ENCODE measurements around the gene ZG16.
"Not testable (repeated sequence)": the region's sequence is repeated elsewhere in the genome, so short reads cannot be mapped to it uniquely, and the experiment has no call there.

Gene ZG16

GRCh38 chr16:29787155-29787554, 9.1 kb downstream of the ZG16 start:
- DNase-seq (ENCODE audit: low spot score): not testable (repeated sequence)

DNA sequence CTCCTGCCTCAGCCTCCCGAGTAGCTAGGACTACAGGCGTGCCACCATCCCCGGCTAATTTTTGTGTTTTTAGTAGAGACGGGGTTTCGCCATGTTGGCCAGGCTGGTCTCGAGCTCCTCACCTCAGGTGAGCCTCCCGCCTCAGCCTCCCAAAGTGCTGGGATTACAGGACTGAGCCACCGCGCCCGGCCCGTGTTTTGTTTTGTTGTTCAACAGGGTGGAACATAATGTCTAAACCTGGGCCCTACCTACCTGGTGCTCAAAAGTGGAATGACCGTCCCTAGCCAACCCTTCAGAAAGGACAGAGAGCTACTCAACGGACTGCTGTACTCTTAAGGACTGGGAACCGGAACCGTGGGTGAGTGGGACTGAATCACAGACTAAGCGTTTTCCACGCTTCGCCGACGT, 11.7 kb downstream of the ZG16 start:
- DNase-seq (ENCODE audit: low spot score): no peak

DNA sequence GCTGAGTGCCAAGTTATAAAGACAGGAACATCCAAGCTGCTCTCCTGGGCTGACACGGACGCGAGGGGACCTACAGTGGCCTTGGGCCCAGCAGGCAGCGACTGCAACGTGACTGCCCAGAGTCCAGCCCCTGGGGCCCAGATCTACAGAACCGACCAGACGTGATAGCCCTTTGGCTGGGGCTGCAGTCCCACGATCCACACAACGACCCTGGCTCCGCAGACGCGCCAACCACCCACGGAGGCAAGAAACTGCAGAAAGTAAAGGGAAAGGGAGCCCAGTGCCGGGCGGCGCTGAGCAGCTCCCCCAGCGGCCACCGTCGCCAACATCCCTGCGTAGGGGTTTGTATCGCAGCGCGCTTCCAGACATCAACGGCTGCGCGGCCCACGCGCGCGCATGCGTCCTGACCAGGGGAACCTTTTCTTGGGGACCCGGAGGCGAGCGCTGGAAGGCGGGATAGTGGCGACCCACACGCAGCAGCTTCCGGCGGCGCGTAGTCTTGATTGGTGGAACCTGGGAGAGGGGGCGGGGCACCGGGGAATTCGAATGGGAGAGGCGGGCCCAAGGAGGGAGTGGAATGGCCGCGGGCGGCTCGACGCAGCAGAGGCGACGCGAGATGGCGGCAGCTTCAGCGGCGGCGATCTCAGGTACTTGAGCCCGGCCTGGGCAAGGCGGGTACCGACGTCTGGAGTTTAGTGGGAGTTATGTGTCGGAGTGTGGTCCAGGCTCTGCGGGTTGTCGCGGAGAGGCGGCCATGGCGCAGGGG, 12.3 kb downstream of the ZG16 start, which contains the start of gene KIF22:
Gene KIF22, plus strand, starts transcription at position 569 of the 766 bp plus-strand sequence. Its CDS starts 9 bp downstream, at position 578.
- DNase-seq (ENCODE audit: low spot score): peak; percentile 96

DNA sequence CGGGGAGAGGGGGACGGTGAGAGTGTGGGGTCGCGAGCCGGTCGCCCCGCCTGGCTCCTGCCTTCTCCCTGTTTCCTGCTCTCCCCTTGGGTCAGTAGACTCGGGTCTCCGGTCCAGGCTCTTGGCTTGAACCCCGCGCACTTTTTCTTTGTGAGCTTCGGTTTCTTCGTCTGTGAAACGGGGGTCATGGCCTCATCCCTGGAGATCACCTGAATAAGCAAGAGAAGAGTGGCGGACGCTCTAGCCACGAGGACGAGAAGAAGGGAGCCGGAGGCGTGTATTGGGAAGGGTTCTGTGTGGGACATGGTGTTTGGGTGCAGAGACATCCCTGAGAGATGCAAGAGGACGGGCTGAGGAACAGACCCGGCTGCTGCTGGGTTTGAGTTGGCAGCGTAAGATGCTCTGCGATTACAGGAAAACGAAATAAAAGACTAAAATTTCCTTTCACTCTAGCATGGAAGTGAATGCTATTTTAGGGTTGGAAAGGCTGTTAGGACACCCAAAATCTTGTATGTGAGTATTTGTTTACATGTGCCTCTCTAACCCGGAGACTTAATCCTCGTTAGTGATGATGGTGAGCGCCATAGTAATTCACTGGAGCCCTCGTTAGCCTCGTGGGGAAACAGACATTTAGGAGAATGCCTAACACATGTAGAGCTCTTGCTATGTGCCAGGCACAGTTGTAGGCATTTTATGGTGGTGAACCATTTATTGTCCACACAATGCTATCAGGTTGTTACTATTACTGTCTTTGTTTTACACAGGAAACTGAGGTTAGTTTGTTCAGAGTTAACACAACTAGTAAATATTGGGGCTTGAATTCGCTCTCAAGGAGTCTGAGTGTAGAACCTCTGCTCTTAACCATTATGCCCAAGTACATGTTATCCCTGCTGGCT, 13.1 kb downstream of the ZG16 start:
- no peak for DNase-seq (ENCODE audit: low spot score)

- DNase-seq (ENCODE audit: low spot score): no peak
Observed at GRCh38 chr16:29791845-29792807, 14.1 kb downstream of the ZG16 start.

- not testable (repeated sequence) for DNase-seq (ENCODE audit: low spot score)
Observed at GRCh38 chr16:29793153-29793552, 15.1 kb downstream of the ZG16 start.

- DNase-seq (ENCODE audit: low spot score): no peak
Observed at GRCh38 chr16:29794231-29794710, 16.2 kb downstream of the ZG16 start.

- DNase-seq (ENCODE audit: low spot score): no peak
Observed at GRCh38 chr16:29802416-29802935, 24.4 kb downstream of the ZG16 start.

DNA sequence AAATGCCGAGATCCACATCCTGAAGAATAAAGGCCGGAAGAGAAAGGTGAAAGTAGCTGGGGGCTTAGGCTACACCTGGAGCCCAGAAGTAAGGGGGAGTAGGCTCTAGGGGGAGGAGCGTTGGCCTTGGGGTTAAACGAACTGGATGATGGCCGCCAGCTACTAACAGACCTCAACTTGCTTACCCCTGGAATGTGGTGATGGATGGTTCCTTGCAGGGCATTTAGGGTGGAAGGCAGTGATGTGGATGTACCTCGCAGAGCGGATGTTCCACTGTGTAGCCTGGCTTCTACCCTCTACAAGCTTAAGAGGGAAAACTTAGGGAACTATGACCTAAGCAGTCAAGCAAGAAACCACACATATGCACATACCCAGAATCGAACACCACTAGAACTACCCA, 26.0 kb downstream of the ZG16 start:
- DNase-seq (ENCODE audit: low spot score): no peak

DNA sequence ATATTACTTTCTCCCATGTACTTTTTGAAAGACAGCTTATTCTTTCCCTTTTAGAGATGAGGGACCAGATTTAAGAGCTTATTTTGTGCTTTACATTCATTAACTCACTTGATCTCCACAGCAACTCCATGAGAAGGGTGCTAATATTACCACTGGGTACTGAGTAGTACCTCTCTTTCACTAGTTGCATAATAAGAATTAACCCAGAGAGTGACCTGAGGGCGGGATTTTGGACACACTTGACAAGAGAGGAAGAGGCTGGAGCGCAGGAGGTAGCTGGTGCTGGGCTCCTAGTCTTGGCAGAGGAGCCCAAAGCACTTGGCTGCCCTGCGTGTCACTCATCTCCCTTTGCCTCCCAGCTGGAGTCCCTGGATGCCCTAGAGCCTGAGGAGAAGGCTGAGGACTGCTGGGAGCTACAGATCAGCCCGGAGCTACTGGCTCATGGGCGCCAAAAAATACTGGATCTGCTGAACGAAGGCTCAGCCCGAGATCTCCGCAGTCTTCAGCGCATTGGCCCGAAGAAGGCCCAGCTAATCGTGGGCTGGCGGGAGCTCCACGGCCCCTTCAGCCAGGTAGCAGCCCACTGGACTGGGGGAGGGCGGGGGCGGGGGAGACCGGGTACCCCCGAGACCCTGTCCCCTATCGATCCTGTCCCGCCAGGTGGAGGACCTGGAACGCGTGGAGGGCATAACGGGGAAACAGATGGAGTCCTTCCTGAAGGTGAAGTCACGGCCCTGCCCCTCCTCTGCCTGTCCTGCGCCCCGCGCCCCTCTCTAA, 26.6 kb downstream of the ZG16 start:
- DNase-seq (ENCODE audit: low spot score): peak; percentile 57

GRCh38 chr16:29805232-29806098, 27.4 kb downstream of the ZG16 start:
- DNase-seq (ENCODE audit: low spot score): peak; percentile 94

DNA sequence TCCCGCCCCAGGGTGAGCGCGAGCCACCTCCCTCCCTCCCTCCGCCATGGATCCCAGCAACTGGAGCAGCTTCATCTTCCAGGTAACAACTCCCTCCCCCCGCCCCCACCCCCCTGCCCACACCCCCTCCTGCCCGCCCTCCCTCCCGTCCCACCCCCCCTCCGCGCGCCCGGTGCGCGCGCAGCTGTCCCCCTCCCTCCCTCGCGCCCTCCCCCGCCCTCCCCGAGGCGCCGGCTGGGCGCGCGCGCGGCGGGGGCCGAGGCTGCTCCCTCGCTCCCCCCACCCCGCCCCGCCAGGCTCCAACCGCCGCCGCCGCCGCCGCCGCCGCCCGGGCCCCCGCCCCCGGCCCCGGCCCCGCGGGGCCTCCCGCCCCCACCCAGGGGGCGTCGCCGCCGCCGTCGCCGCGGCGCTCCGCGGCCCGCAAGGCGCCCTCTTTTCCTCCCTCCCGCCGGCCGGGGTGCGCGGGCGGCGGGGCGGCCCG, 28.1 kb downstream of the ZG16 start, which contains the start of gene MAZ:
Gene MAZ, plus strand, starts transcription at position 431 of the 481 bp plus-strand sequence. CDS start 173 bp downstream, outside the sequence.
- DNase-seq (ENCODE audit: low spot score): peak; percentile 89

- peak; percentile 77 for DNase-seq (ENCODE audit: low spot score)
Observed at GRCh38 chr16:29806641-29807425, 28.8 kb downstream of the ZG16 start.

GRCh38 chr16:29807426-29808218, 29.6 kb downstream of the ZG16 start:
- peak; percentile 90 for DNase-seq (ENCODE audit: low spot score)

DNA sequence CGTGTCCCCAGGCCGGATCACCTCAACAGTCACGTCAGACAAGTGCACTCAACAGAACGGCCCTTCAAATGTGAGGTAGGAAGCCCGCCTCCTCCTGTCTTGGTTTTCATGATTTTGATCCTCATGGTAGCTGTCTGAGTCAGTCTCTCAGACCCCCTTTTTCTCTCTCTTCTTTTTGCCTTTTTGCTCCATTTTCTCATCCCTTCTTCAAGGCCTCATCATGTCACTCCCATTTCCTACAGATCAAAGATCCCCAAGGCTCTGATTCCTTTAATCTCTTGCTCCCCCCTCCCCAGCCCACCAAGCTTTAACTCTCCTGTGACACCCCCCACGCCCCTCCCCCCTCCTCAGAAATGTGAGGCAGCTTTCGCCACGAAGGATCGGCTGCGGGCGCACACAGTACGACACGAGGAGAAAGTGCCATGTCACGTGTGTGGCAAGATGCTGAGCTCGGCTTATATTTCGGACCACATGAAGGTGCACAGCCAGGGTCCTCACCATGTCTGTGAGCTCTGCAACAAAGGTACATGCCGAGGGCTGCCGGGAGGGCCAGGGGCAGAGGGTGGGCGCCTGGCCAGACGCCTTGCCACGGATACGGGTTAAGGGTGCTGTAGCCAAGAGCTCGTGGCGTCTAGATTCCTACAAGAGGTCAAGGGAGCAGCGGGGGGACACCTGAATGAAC, 30.3 kb downstream of the ZG16 start:
- DNase-seq (ENCODE audit: low spot score): no peak

DNA sequence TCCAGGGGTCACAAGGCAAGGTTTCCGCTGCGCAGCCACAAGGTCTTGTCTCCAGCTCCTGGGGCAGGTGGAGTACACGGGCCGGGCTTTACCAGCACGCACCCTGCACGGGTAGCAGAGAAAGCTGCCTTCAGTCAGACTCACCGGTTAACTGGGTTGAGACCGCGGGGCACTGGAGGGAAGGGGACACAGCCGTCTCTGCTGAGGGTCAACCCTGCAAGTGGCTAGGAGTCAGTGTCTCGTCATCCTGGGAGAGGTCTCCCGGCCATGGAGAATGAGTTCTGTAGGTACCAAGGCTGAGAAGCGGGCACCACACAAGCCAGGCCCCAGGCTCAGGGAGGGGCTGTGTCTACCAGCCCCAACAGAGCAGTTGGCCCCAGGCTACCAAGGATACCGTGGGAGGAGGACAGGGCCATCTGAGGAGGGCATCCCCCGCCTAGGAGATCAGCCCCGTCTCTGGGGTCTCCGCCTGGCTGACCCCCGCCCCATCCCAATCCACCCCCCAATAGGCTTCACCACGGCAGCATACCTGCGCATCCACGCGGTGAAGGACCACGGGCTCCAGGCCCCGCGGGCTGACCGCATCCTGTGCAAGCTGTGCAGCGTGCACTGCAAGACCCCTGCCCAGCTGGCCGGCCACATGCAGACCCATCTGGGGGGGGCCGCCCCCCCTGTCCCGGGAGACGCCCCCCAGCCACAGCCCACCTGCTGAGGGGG, 31.1 kb downstream of the ZG16 start:
- no peak for DNase-seq (ENCODE audit: low spot score)
